Right cardiac atrium (tissue), 5 donors: ENCODE data around the gene LYRM4. TPM values are rescaled to one million over a fixed set of nuclear protein-coding genes. Genes with fewer than 3 reads are reported as not detected.

Experiments
- ATAC-seq, 2 donors: fragments of 200-7000 bp; cut with Tn5 transposase; one replicate each; pipeline versions ENCODE4 v1.8.0 to v1.9.1; 2020; ENCODE audit warnings: moderate library complexity in 2 of 2, mild to moderate bottlenecking in 1 of 2
- DNase-seq, 3 donors: peaks; one replicate each; pipeline ENCODE4 v3.0.0-alpha.2; 2020
- H3K27ac ChIP-seq: one replicate; pipeline ENCODE4 v1.5.1; 2013; ENCODE audit warnings: mild to moderate bottlenecking, low read length, control low read depth, moderate library complexity
- H3K27me3 ChIP-seq: one replicate; pipeline ENCODE4 v1.6.1; 2013; ENCODE audit not compliant: control insufficient read depth, insufficient read depth
- H3K4me1 ChIP-seq: one replicate; pipeline ENCODE4 v1.6.1; 2013; ENCODE audit warnings: low read length; ENCODE audit not compliant: control insufficient read depth, insufficient read depth
- H3K4me3 ChIP-seq: one replicate; pipeline ENCODE4 v1.5.1; 2013; ENCODE audit warnings: low read length, control low read depth
- H3K9me3 ChIP-seq: one replicate; pipeline ENCODE4 v1.6.1; 2013; ENCODE audit warnings: low read length; ENCODE audit not compliant: control insufficient read depth
- WGBS: extraction: QIAGEN DNeasy Blood & Tissue Kit; methylation state at CpG from one replicate; pipeline ENCODE4 v1.1.7; 2013; 5-methylcytosine and 5-hydroxymethylcytosine counted together
- intact Hi-C, 4 donors: fragments of 100-400 bp; cut with DNase I; formaldehyde crosslinking; loops; one replicate each; pipeline versions ENCODE4 v1.11.0 to v1.14.0; 2022 to 2023
- polyA plus RNA-seq: library from polyadenylated mRNA; stranded (reverse); fragments of 200-250 nt; gene quantifications from one replicate; pipeline ENCODE4 v1.2.3, GENCODE V29; 2013
- total RNA-seq, 4 donors: library from RNA; stranded (reverse); fragmentation: NEBNext Ultra II Directional; extraction: Animal tissue kit (Norgen Biotek cat#: 25700); gene quantifications; one replicate each; pipeline ENCODE4 v1.2.1, GENCODE V29; 2021
- donor health status: healthy with polysubstance abuse.
- donor health status: DM: no; HTN: yes; CAD: no.
- donor health status: DM: no; HTN: no; CAD: no.
- donor health status: DM: no; HTN: yes; CAD: no; lungs with severe emphysema.
- donor health status: DM: yes; HTN: yes; CAD: no.

The LYRM4 gene
- total and polyA plus RNA-seq, 5 donors = 20.2 to 30.5 (median 26.6) TPM

DNA sequence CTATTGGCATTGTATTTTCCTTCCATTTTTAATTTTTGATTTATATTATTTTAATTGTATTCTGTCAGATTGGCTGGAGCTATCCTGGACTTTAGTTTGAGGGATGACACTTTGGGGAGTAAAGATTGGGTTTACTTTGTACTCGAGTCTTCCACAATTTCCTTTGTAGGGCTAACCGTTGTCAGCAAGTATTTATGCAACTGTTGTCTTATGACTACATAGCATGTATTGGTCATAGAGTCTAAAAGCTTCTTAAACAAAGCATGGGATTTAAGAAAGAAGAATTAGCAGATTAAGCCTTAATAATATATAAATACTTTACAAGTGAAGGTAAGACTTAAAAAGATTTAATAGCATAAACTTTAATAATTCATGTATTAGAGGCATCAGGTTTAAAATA is 20.2 kb upstream of the LYRM4 start:
- Histone ChIP-seq H3K27ac (no peak overlapping the region), H3K9me3 (no peaks in the 10 kb centered on the region), H3K4me3 (no peak overlapping the region), H3K27me3 (no peaks in the 10 kb centered on the region), H3K4me1 (no peaks in the 10 kb centered on the region)
- intact Hi-C loops = no loop called here
- DNase-seq = no peak
- WGBS = 71% methylated on average over 2 of the region's 2 CpGs
- no peak for ATAC-seq

DNA sequence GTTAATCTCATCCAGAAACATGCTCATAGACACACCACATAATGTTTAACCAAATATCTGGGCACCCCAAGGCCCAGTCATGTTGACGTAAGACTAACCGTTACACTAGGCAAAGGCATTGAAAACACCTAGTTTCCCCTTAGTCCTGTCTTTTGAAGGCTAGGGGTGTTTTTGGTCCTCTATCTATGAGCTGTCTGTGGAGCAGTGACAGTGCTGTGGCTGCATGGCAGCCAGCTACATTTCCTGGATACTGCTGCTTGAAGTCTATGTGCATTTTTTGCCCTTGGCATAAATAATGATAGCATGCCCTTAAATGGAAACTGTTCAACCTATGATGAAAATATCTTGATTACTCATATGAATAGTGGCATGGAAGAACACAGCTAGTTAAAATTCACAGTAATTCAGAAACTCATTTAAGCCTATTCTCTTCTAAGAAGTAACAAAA is 19.2 kb upstream of the LYRM4 start:
- no peak for ATAC-seq
- intact Hi-C loops = no loop called here
- WGBS = 97% methylated on average over 2 of the region's 2 CpGs
- Histone ChIP-seq H3K9me3 (no peaks in the 10 kb centered on the region), H3K4me1 (no peaks in the 10 kb centered on the region), H3K27me3 (no peaks in the 10 kb centered on the region), H3K27ac (no peak overlapping the region), H3K4me3 (no peak overlapping the region)
- no peak for DNase-seq

DNA sequence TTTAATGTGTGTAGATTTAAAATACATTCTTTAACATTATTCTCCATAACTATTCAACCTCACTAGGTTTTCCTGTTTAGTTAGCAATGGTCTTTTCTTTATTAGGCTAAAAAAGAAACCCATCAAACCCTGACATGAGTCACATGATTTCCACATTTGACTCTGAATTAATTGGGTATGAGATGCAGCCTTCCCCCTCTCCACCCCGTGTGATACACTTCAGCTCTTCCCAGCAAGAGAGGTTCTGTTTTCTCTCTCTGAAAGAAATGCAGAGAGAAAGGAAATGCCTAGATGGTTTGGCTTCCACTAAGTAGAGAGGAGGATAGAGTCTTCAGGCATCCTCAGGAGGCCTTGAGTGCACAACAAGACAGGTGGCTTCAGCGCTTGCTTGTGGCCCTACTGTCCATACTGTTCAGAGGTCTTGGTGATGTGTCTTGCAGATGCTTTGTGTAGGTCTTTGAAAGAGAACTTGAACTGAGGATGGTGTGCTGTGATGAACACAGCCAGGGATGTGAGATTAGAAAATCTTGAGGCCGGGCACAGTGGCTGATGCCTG is 17.9 kb upstream of the LYRM4 start:
- no peaks in the 10 kb centered on the region for H3K4me1 ChIP-seq
- H3K27me3 ChIP-seq = no peaks in the 10 kb centered on the region
- no peak overlapping the region for H3K4me3 ChIP-seq
- intact Hi-C loops = no loop called here
- WGBS = 88% methylated on average over 3 of the region's 3 CpGs
- H3K27ac ChIP-seq = no peak overlapping the region
- DNase-seq (no peak), ATAC-seq (no peak)
- no peaks in the 10 kb centered on the region for H3K9me3 ChIP-seq

DNA sequence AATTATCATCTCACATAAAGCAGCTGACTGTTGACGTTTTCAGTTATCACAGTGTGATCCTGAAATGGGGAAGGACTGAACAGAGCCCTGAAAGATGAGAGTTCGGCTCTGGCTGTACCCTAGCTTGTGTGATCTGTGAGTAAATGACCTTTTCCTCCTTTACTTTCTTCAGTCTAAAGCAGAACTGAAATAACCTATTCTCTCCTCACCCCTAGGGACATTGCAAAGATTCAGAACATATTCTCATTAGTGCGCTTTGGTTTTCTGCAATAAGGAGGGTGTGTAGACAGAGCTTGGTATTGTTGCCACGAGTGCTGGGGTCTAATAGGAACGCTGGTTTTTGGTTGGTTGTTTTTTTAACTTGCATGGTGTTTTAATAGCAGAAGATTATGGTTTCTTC is 17.3 kb upstream of the LYRM4 start:
- H3K4me1 ChIP-seq = no peaks in the 10 kb centered on the region
- intact Hi-C loops = no loop called here
- H3K4me3 ChIP-seq = no peak overlapping the region
- 88% methylated on average over 5 of the region's 5 CpGs for WGBS
- no peaks in the 10 kb centered on the region for H3K27me3 ChIP-seq
- no peak overlapping the region for H3K27ac ChIP-seq
- ATAC-seq (no peak), DNase-seq (no peak)
- no peaks in the 10 kb centered on the region for H3K9me3 ChIP-seq

DNA sequence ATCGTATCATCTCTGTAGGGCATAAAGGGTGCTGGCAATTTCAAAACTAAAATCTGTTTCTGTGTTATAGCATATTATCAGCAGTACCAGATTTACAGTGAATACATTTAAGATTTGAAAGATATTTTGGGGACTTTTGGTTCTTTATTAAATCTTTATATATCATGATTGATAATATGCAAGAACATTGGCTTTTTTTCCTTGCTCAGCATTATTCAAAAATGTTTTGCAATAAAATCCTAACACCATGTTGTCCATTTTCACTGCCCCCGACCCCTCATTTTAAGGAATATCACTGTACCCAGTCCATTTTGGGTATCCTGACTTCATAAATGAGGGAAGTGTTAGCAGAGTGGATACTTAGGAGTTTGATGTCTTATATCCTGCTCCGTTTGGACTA is 16.8 kb upstream of the LYRM4 start:
- DNase-seq = no peak
- no peak for ATAC-seq
- H3K4me1 ChIP-seq = no peaks in the 10 kb centered on the region
- no peak overlapping the region for H3K4me3 ChIP-seq
- no peak overlapping the region for H3K27ac ChIP-seq
- H3K9me3 ChIP-seq = no peaks in the 10 kb centered on the region
- H3K27me3 ChIP-seq = no peaks in the 10 kb centered on the region
- intact Hi-C loops = no loop called here
- 91% methylated on average over 3 of the region's 3 CpGs for WGBS

DNA sequence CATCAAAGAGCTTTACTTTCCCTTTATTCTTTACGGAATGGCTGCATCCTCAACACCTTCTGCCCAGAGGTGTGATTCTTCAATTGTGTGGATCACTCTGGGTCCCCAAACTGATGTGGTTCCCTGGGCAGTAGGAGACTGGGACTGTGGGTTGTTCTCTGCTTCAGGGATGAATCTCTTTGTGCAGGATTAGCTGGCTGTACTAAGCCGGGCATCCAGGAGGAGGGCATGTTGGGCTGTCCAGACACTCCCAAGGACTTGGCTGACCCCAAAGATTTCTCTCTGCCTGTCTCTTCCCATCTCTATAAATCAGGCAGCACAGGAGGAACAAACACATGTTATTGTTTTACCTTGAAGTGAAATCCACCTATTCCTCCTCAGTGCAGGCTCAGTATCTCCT is 15.8 kb upstream of the LYRM4 start:
- Histone ChIP-seq H3K9me3 (no peaks in the 10 kb centered on the region), H3K4me3 (no peak overlapping the region), H3K4me1 (no peaks in the 10 kb centered on the region), H3K27me3 (no peaks in the 10 kb centered on the region), H3K27ac (no peak overlapping the region)
- no peak for DNase-seq
- intact Hi-C loops = no loop called here
- WGBS = 90% methylated on average over 2 of the region's 2 CpGs
- ATAC-seq = no peak

DNA sequence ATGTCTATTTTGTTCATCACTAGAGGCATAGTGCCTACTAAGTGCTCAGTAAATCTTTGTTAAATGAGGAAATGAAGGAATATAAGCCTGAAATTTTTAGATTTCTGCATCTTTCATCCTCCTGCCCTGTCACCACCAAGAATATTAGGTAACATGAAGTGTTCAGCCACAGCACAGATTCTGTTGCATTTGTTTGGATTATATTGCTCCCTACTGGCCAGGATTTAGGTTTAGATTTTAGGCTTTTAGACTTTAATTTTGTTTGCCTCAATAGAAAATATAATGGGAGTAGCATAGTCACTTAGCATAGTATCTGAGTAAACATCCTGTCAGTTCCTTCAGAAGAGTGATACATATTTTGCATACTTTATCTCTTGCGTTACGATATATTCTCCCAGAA is 14.7 kb upstream of the LYRM4 start:
- Histone ChIP-seq H3K4me1 (no peaks in the 10 kb centered on the region), H3K27me3 (no peaks in the 10 kb centered on the region), H3K27ac (no peak overlapping the region), H3K9me3 (no peaks in the 10 kb centered on the region), H3K4me3 (no peak overlapping the region)
- intact Hi-C loops = no loop called here
- no peak for DNase-seq
- 80% methylated on average over 2 of the region's 2 CpGs for WGBS
- no peak for ATAC-seq

DNA sequence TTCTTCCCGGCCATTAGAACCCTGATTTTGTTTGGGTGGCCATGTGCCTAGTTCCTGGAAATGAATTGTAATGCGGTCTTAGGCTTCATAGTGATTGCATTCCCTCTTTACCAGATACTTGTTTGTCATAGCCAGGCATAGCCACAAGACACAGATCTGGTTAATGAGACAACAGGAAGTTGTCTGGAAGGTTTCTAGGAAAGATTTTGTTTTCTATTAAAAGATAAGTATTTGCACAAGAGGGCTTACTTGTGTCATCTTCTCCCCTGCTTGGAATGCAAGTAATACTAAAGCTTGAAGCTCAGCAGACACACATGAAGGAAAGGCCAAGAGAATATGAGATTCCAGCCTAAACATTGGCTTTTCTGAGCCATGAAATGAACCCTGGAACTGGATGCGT is 13.5 kb upstream of the LYRM4 start:
- Histone ChIP-seq H3K27ac (no peak overlapping the region), H3K27me3 (no peaks in the 10 kb centered on the region), H3K4me3 (no peak overlapping the region), H3K4me1 (no peaks in the 10 kb centered on the region), H3K9me3 (no peaks in the 10 kb centered on the region)
- ATAC-seq (no peak), DNase-seq (no peak)
- WGBS = 97% methylated on average over 3 of the region's 3 CpGs
- intact Hi-C loops = no loop called here

DNA sequence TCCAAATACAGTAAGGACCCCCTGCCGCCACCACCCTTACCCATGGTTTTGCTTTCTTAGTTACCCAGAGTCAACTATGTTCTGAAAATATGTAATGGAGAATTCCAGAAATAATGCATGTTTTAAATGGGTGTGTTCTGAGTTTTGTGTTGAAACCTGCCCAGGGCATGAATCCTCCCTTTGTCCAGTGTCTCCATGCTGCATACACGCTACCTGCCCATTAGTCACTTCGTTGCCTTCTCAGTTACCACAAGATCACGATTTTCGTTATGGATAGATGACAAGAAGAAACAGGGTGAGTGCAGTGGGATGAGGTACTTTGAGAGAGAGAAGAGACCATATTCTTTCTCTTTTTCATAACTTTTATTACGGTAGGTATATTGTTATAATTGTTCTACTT is 11.2 kb upstream of the LYRM4 start:
- Histone ChIP-seq H3K27me3 (no peaks in the 10 kb centered on the region), H3K27ac (no peak overlapping the region), H3K4me3 (no peak overlapping the region), H3K4me1 (no peaks in the 10 kb centered on the region), H3K9me3 (no peaks in the 10 kb centered on the region)
- WGBS = 96% methylated on average over 6 of the region's 6 CpGs
- DNase-seq = no peak
- intact Hi-C loops = no loop called here
- no peak for ATAC-seq

DNA sequence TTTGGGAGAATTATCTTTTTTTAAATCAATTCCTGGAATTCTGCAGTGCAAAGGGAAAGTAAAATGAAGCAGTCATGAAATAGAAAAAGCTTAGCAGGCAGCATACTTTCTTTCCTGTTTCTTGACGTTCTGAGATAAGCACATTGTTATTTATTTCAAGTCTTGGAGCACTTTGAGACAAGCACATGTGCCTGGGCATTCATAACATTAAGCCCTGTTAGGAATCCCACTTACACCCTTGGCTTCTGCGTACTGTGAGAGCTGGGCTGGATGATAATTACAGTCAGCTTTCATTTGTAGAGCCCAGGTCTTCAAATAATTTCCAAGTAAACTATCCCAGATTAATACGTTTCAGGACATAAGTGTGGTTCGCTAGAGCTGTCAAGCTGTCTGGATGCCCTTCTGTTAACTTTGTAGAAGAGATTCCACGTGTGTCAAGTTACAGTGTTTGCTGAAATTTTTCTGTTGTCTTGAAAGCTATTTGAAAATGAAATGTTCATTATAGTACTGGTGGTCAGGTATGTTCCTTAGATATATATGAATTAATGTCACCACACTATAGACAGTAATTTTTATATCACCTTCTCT is 9.4 kb upstream of the LYRM4 start:
- Histone ChIP-seq H3K4me1 (no peaks in the 10 kb centered on the region), H3K27me3 (no peaks in the 10 kb centered on the region), H3K4me3 (no peak overlapping the region), H3K9me3 (no peaks in the 10 kb centered on the region), H3K27ac (no peak overlapping the region)
- DNase-seq = no peak
- no peak for ATAC-seq
- intact Hi-C loops = no loop called here
- 46% methylated on average over 5 of the region's 5 CpGs for WGBS

DNA sequence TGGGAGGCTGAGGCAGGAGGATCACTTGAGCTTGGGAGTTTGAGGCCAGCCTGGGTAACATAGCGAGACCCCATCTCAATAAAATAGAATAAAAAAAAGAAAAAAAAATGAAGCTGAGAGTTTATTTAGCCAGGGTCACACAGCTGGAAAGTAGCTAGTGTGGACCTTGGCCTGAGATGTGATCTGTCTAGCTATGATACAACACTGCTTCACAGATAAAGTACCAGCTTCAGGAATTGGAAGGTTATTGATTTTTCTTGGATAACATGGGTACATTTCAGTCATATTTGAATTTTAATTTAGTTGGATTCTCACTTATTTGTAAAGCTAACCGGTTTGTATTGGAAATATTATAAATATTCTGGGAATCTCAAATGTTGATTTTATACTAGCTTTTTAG is 5.7 kb upstream of the LYRM4 start:
- no peak for DNase-seq
- intact Hi-C loops = no loop called here
- H3K9me3 ChIP-seq = no peaks in the 10 kb centered on the region

DNA sequence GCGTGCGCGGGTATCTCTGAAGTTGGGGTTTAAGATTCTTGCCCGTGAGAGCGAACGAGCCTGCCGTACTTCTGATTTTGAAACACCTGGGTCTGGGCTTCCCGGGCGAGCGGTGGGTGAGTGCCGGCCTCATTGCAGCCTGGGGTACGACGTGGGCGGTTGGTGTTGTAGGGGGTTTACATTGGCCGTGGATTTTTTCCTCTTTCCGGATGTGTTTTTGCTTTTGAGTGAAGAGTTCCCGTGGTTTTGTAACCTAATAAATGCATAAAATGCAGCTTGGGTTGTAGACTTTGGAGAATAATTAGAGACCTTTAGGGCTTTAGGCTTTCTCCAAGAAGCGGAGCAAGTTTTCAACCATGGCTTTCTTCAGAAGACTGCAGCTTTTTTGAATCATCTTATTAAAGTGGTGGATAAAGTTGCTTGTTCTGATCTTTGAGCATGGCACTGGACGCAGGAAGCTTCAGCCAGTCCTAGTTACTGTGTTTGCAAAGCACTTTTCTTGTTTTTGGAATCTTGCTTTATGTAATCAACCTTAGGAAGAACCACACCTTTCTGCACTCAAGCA is 877 bp upstream of the LYRM4 start:
- Histone ChIP-seq H3K27me3 (no peaks in the 10 kb centered on the region), H3K27ac (peak overlapping the region; percentile 100), H3K4me3 (peak overlapping the region; percentile 78), H3K9me3 (no peaks in the 10 kb centered on the region), H3K4me1 (peaks cover 3% of the 10 kb centered on the region)
- DNase-seq (no peak), ATAC-seq (no peak)
- intact Hi-C loops = no loop called here
- under 1% methylated on average over 19 of the region's 19 CpGs for whole genome bisulfite sequencing

More for the DNA sequence above, 5.7 kb upstream of the LYRM4 start:
- Histone ChIP-seq H3K27me3 (no peaks in the 10 kb centered on the region), H3K4me1 (peaks cover 3% of the 10 kb centered on the region), H3K27ac (no peak overlapping the region), H3K4me3 (no peak overlapping the region)
- WGBS = 95% methylated on average over 2 of the region's 2 CpGs
- ATAC-seq = no peak
